Hepatocyte (in vitro differentiated cells): ENCODE results near the gene SLC16A9.

ENCODE experiments used
- EZH2 ChIP-seq: fragments of 200-600 bp; sonication (generic); IDR thresholded peaks from 2 replicates; pipeline ENCODE4 v1.6.1; 2016; ENCODE audit warnings: antibody characterized with exemption, mild to moderate bottlenecking, borderline replicate concordance
- EZH2phosphoT487 ChIP-seq: fragments of 200-600 bp; sonication (generic); IDR thresholded peaks from one replicate; pipeline ENCODE4 v1.6.1; 2018; ENCODE audit warnings: antibody characterized with exemption, mild to moderate bottlenecking, low read depth, moderate library complexity; ENCODE audit not compliant: unreplicated experiment, severe bottlenecking
- TF ChIP-seq, protein P1 (sequence below): fragments of 200-600 bp; sonication (generic); IDR thresholded peaks from 2 replicates; pipeline ENCODE4 v1.5.1; 2016; ENCODE audit warnings: antibody characterized with exemption, mild to moderate bottlenecking; ENCODE audit not compliant: poor library complexity

DNA sequence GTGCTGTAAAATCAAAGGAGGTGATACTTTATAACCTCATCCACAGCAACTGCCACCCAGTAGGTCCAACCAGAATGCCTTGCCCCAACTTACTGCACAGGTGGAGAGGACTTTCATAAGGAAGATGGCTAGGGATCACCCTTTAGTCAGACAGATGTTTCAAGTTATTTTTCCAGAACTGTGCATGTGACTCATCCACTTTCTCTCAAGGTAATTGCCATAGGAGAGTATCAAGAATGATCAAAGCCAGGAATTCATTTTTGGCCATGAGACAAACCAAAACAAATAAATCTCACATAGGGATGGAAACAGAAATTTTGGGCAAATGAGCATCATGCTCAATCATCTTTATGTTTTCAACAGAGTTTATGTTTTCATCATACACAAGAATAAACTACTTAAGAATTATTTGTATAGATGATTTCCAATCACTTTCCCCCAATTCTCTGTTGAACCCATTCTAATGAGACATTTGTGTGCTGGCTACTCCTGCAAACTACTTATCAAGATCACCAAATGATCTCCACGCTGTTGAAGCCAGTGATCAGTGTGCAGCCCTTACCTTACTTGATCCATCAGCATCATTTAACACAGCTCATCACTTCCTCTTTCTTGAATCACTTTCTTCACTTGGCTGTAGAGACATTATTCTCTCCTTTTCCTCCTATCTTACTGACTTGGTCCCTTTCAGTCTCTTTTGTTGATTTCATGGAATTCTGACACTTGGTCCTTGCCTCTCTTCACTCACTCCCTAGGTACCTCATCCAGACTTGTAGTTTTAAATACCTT lies 74.0 kb downstream of the SLC16A9 start:
- TF ChIP-seq, protein P1, sequence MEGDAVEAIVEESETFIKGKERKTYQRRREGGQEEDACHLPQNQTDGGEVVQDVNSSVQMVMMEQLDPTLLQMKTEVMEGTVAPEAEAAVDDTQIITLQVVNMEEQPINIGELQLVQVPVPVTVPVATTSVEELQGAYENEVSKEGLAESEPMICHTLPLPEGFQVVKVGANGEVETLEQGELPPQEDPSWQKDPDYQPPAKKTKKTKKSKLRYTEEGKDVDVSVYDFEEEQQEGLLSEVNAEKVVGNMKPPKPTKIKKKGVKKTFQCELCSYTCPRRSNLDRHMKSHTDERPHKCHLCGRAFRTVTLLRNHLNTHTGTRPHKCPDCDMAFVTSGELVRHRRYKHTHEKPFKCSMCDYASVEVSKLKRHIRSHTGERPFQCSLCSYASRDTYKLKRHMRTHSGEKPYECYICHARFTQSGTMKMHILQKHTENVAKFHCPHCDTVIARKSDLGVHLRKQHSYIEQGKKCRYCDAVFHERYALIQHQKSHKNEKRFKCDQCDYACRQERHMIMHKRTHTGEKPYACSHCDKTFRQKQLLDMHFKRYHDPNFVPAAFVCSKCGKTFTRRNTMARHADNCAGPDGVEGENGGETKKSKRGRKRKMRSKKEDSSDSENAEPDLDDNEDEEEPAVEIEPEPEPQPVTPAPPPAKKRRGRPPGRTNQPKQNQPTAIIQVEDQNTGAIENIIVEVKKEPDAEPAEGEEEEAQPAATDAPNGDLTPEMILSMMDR: no peak
- TF ChIP-seq EZH2 (no peak), EZH2phosphoT487 (no peak)
